Caco-2 (cell line): ENCODE results near the gene FAM184A. TPM values are rescaled to one million over a fixed set of nuclear protein-coding genes. Genes with fewer than 3 reads are reported as not detected.

ENCODE experiments used
- BruUV-seq: library from RNA; stranded (reverse); fragments of 400-500 nt; replicated peaks from 2 replicates; lab custom pipeline; 2021; lab: Mats Ljungman, UMichigan
- CTCF ChIA-PET: fragments of 300-600 bp; sonication (Branson Sonifier 250); formaldehyde crosslinking; loops from one replicate; lab custom pipeline; 2022; ENCODE audit warnings: antibody characterized with exemption; lab: Charles Lee
- POLR2A ChIA-PET: fragments of 300-600 bp; sonication (Branson Sonifier 250); formaldehyde crosslinking; loops from one replicate; lab custom pipeline; 2022; ENCODE audit warnings: antibody characterized with exemption; lab: Charles Lee
- DNase-seq, 2 experiments: peaks; one replicate each; pipeline versions ENCODE4 v3.0.0 to v3.0.0-alpha.2; 2020 to 2022
- H3K27me3 ChIP-seq: replicated peaks from 2 replicates; pipeline ENCODE4 v1.6.0; 2011; ENCODE audit warnings: low read length; ENCODE audit not compliant: control insufficient read depth, insufficient read depth
- H3K36me3 ChIP-seq: 2 replicates; pipeline ENCODE4 v1.5.1; 2011; ENCODE audit warnings: low read length; ENCODE audit not compliant: control insufficient read depth, insufficient read depth
- H3K4me1 ChIP-seq: fragments of 250-450 bp; sonication (Bioruptor Pico); 2 replicates; pipeline ENCODE4 v1.5.1; 2020; ENCODE audit warnings: mild to moderate bottlenecking
- H3K4me3 ChIP-seq: 2 replicates; pipeline ENCODE4 v1.5.1; 2011; ENCODE audit warnings: low read depth, mild to moderate bottlenecking, control low read depth, low read length
- H3K9me3 ChIP-seq: fragments of 250-450 bp; sonication (Bioruptor Pico); 2 replicates; pipeline ENCODE4 v1.5.1; 2020; ENCODE audit warnings: mild to moderate bottlenecking, moderate library complexity
- H3K27ac Mint-ChIP-seq: one replicate; pipeline ENCODE4 v1.8.0; 2022; ENCODE audit warnings: mixed read lengths; ENCODE audit not compliant: unreplicated experiment
- H3K27me3 Mint-ChIP-seq: one replicate; pipeline ENCODE4 v1.8.0; 2022; ENCODE audit warnings: mixed read lengths; ENCODE audit not compliant: insufficient read depth, unreplicated experiment
- H3K36me3 Mint-ChIP-seq: one replicate; pipeline ENCODE4 v1.8.0; 2022; ENCODE audit warnings: mild to moderate bottlenecking, mixed read lengths; ENCODE audit not compliant: insufficient read depth, unreplicated experiment
- H3K4me1 Mint-ChIP-seq: one replicate; pipeline ENCODE4 v1.8.0; 2022; ENCODE audit warnings: low read depth, mixed read lengths; ENCODE audit not compliant: unreplicated experiment
- H3K4me3 Mint-ChIP-seq: one replicate; pipeline ENCODE4 v1.8.0; 2022; ENCODE audit warnings: mild to moderate bottlenecking, moderate library complexity, mixed read lengths; ENCODE audit not compliant: unreplicated experiment
- H3K9me3 Mint-ChIP-seq: one replicate; pipeline ENCODE4 v1.8.0; 2022; ENCODE audit warnings: mixed read lengths; ENCODE audit not compliant: unreplicated experiment
- CTCF ChIP-seq, 2 experiments: fragments of 200-600 bp in 1 of 2; IDR thresholded peaks; 1 replicate in 1 of 2; 2 replicates in 1 of 2; pipeline versions ENCODE4 v1.5.1 to v1.8.0; 2011 to 2022; ENCODE audit warnings: antibody characterized with exemption in 1 of 2, control low read depth in 1 of 2, inconsistent platforms in 1 of 2, low read depth in 1 of 2, low read length in 1 of 2, mild to moderate bottlenecking in 1 of 2, moderate library complexity in 1 of 2; ENCODE audit not compliant: insufficient read depth in 1 of 2, severe bottlenecking in 1 of 2, unreplicated experiment in 1 of 2
- intact Hi-C: fragments of 100-400 bp; cut with micrococcal nuclease; formaldehyde crosslinking; loops from one replicate; pipeline ENCODE4 v1.10.0; 2022; ENCODE audit not compliant: unreplicated experiment
- total RNA-seq: library from RNA; stranded (reverse); gene quantifications from 2 replicates; pipeline ENCODE4 v1.2.3, GENCODE V29; 2022

Gene FAM184A
- total RNA-seq, 1 experiment from 2014 or later: 10.8 TPM

- intact Hi-C loops: no loop called here
These were observed 11.4 kb downstream of the FAM184A start for GRCh38 chr6:119067091-119067490.

GRCh38 chr6:119066517-119066916 is 11.9 kb downstream of the FAM184A start:
- H3K4me3 Mint-ChIP-seq: no peak overlapping the region
- no TSS peak for BruUV-seq
- H3K27ac Mint-ChIP-seq: no peak overlapping the region
- H3K27me3 Mint-ChIP-seq: no peaks in the 10 kb centered on the region
- H3K4me1 ChIP-seq: peaks cover 13% of the 10 kb centered on the region
- no peak overlapping the region for H3K4me3 ChIP-seq
- H3K36me3 ChIP-seq: no peaks in the 10 kb centered on the region
- ChIA-PET CTCF (no interaction called here), POLR2A (no interaction called here)
- no peaks in the 10 kb centered on the region for H3K27me3 ChIP-seq
- H3K36me3 Mint-ChIP-seq: no peaks in the 10 kb centered on the region
- intact Hi-C loops: no loop called here
- no peak for TF ChIP-seq CTCF (IDR thresholded peaks at IDR 0.05; ENCODE audit: insufficient read depth in 1 of 2, low read depth in 1 of 2, low read length in 1 of 2, severe bottlenecking in 1 of 2, unreplicated experiment in 1 of 2)
- no peaks in the 10 kb centered on the region for H3K4me1 Mint-ChIP-seq
- H3K9me3 ChIP-seq: no peaks in the 10 kb centered on the region
- no peaks in the 10 kb centered on the region for H3K9me3 Mint-ChIP-seq
- no peak for DNase-seq

More at GRCh38 chr6:119067091-119067490, 11.4 kb downstream of the FAM184A start:
- H3K27me3 Mint-ChIP-seq: no peaks in the 10 kb centered on the region
- no peaks in the 10 kb centered on the region for H3K9me3 ChIP-seq
- CTCF ChIA-PET: no interaction called here
- DNase-seq: no peak
- H3K36me3 ChIP-seq: no peaks in the 10 kb centered on the region
- peaks cover 13% of the 10 kb centered on the region for H3K4me1 ChIP-seq
- no TSS peak for BruUV-seq
- no peak for TF ChIP-seq CTCF (IDR thresholded peaks at IDR 0.05; ENCODE audit: insufficient read depth in 1 of 2, low read depth in 1 of 2, low read length in 1 of 2, severe bottlenecking in 1 of 2, unreplicated experiment in 1 of 2)
- no peaks in the 10 kb centered on the region for H3K4me1 Mint-ChIP-seq
- no peaks in the 10 kb centered on the region for H3K9me3 Mint-ChIP-seq
- H3K36me3 Mint-ChIP-seq: no peaks in the 10 kb centered on the region
- no peak overlapping the region for H3K4me3 ChIP-seq
- H3K27me3 ChIP-seq: no peaks in the 10 kb centered on the region
- H3K4me3 Mint-ChIP-seq: no peak overlapping the region
- POLR2A ChIA-PET: no interaction called here
- H3K27ac Mint-ChIP-seq: no peak overlapping the region

GRCh38 chr6:119065955-119066354 is 12.5 kb downstream of the FAM184A start:
- H3K9me3 Mint-ChIP-seq: no peaks in the 10 kb centered on the region
- no TSS peak for BruUV-seq
- Histone ChIP-seq H3K4me3 (no peak overlapping the region), H3K36me3 (no peaks in the 10 kb centered on the region), H3K9me3 (no peaks in the 10 kb centered on the region), H3K4me1 (peaks cover 13% of the 10 kb centered on the region), H3K27me3 (no peaks in the 10 kb centered on the region)
- H3K4me1 Mint-ChIP-seq: no peaks in the 10 kb centered on the region
- no peaks in the 10 kb centered on the region for H3K36me3 Mint-ChIP-seq
- H3K27ac Mint-ChIP-seq: no peak overlapping the region
- no peak for DNase-seq
- POLR2A ChIA-PET: no interaction called here
- intact Hi-C loops: no loop called here
- TF ChIP-seq CTCF (IDR thresholded peaks at IDR 0.05; ENCODE audit: insufficient read depth in 1 of 2, low read depth in 1 of 2, low read length in 1 of 2, severe bottlenecking in 1 of 2, unreplicated experiment in 1 of 2): no peak
- CTCF ChIA-PET: no interaction called here
- H3K27me3 Mint-ChIP-seq: no peaks in the 10 kb centered on the region
- no peak overlapping the region for H3K4me3 Mint-ChIP-seq
